ENCODE measurements around the gene CD52. TPM values are rescaled to one million over a fixed set of nuclear protein-coding genes. Genes with fewer than 3 reads are reported as not detected.

Gene CD52
- total RNA-seq, 1 experiment from 2014 or later = 2.0 TPM

GRCh38 chr1:26344147-26344920 lies 26.6 kb downstream of the CD52 start:
- CTCF ChIA-PET = no interaction called here
- TF ChIP-seq POLR2AphosphoS5 (IDR thresholded peaks at IDR 0.05; ENCODE audit: low read depth, low read length) = no peak
- no peak for TF ChIP-seq SP1 (IDR thresholded peaks at IDR 0.05; ENCODE audit: low read depth)
- TF ChIP-seq CEBPB (IDR thresholded peaks at IDR 0.05; ENCODE audit: low read depth) = no peak
- no peak for TF ChIP-seq REST (IDR thresholded peaks at IDR 0.05; ENCODE audit: low read depth)
- no peak for TF ChIP-seq POLR2A (IDR thresholded peaks at IDR 0.05; ENCODE audit: borderline replicate concordance, extremely low read depth, insufficient read depth, insufficient read length)
- TF ChIP-seq CBX3 (IDR thresholded peaks at IDR 0.05; ENCODE audit: low read depth) = no peak
- no peak for TF ChIP-seq ZNF274 (IDR thresholded peaks at IDR 0.05; ENCODE audit: low read depth, low read length)
- no peak for TF ChIP-seq ZFX (IDR thresholded peaks at IDR 0.05)
- no peak for TF ChIP-seq RAD21 (IDR thresholded peaks at IDR 0.05; ENCODE audit: low read depth)
- no peak for TF ChIP-seq EGR1 (IDR thresholded peaks at IDR 0.05; ENCODE audit: low read depth)
- no peak for TF ChIP-seq TCF7L2 (IDR thresholded peaks at IDR 0.05; ENCODE audit: borderline replicate concordance, extremely low read depth, insufficient read depth, insufficient read length)
- no peak for TF ChIP-seq JUND (IDR thresholded peaks at IDR 0.05)
- no peak for TF ChIP-seq SIN3A (IDR thresholded peaks at IDR 0.05; ENCODE audit: low read depth)
- POLR2A ChIA-PET = no interaction called here
- RAD21 ChIA-PET (ENCODE audit: low non-redundant PET in 1 of 2, low total read pairs in 2 of 2, uncharacterized antibody in 2 of 2, unreplicated experiment in 2 of 2) = no interaction called here
- Histone ChIP-seq H3K79me2 (ENCODE audit: insufficient read depth, low read length) (no peaks in the 10 kb centered on the region), H3K9ac (ENCODE audit: low read length) (no peak overlapping the region), H3K9me3 (ENCODE audit: control insufficient read depth in 1 of 2, insufficient read depth in 1 of 2, low read depth in 1 of 2, low read length in 2 of 2) (no peaks in the 10 kb centered on the region), H4K20me1 (ENCODE audit: insufficient read depth) (no peaks in the 10 kb centered on the region), H2AFZ (ENCODE audit: low read depth, low read length, poor library complexity, severe bottlenecking) (no peak overlapping the region), H3K27ac (ENCODE audit: low read depth, low read length) (no peak overlapping the region), H3K4me2 (ENCODE audit: low read length) (no peak overlapping the region), H3K4me1 (ENCODE audit: control insufficient read depth in 1 of 2, insufficient read depth in 2 of 2, low read length in 2 of 2) (peaks cover 2 to 6% of the 10 kb centered on the region in 2 experiments; a peak in 3 of 4 replicates), H3K36me3 (ENCODE audit: control insufficient read depth in 1 of 2, insufficient read depth in 2 of 2, low read length in 2 of 2) (no peaks in the 10 kb centered on the region), H3K4me3 (replicated peaks in 1 of 2; ENCODE audit: low read depth in 1 of 2, low read length in 2 of 2) (no peak overlapping the region), H3K27me3 (ENCODE audit: insufficient read depth, low read length) (no peaks in the 10 kb centered on the region), H3K9me2 (ENCODE audit: insufficient read depth) (no peaks in the 10 kb centered on the region)
- no peak for DNase-seq (ENCODE audit: low read depth, low spot score)
- ATAC-seq = peak; percentile 64
- intact Hi-C loops (cut with micrococcal nuclease) = no loop called here
- no TSS peak for BruUV-seq (replicated peaks)
